K562 (cell line): ENCODE results near the gene PDCD11. TPM values are rescaled to one million over a fixed set of nuclear protein-coding genes. Genes with fewer than 3 reads are reported as not detected.

Source experiments
- ARID4B ChIP-seq: sonication (generic); formaldehyde crosslinking; IDR thresholded peaks from 2 replicates; pipeline ENCODE4 v1.8.0; 2022; ENCODE audit warnings: mild to moderate bottlenecking, missing genetic modification reagents
- DNMT1 ChIP-seq: fragments of 450-650 bp; IDR thresholded peaks from 2 replicates; pipeline ENCODE4 v1.6.1; 2016; ENCODE audit warnings: antibody characterized with exemption, mild to moderate bottlenecking
- ELK1 ChIP-seq: sonication (generic); formaldehyde crosslinking; IDR thresholded peaks from 2 replicates; pipeline ENCODE4 v1.8.1; 2022; ENCODE audit warnings: missing genetic modification reagents
- GABPB1 ChIP-seq: sonication (generic); formaldehyde crosslinking; IDR thresholded peaks from 2 replicates; pipeline ENCODE4 v1.8.0; 2022; ENCODE audit warnings: mild to moderate bottlenecking, missing genetic modification reagents
- GMEB1 ChIP-seq: fragments of 250-450 bp; sonication (Bioruptor Pico); IDR thresholded peaks from 2 replicates; pipeline ENCODE4 v1.4.0; 2020; ENCODE audit warnings: mild to moderate bottlenecking
- KDM1A ChIP-seq, 2 experiments: fragments of 450-650 bp; IDR thresholded peaks; 2 replicates each; pipeline ENCODE4 v1.6.1; 2016; ENCODE audit warnings: mild to moderate bottlenecking in 2 of 2
- KLF10 ChIP-seq: fragments of 250-450 bp; sonication (Bioruptor Pico); IDR thresholded peaks from 2 replicates; pipeline ENCODE4 v1.6.1; 2021; ENCODE audit warnings: matching md5 sums
- LCOR ChIP-seq: sonication (generic); formaldehyde crosslinking; IDR thresholded peaks from 2 replicates; pipeline ENCODE4 v1.8.0; 2022; ENCODE audit warnings: mild to moderate bottlenecking, missing genetic modification reagents
- PHB2 ChIP-seq: fragments of 450-650 bp; IDR thresholded peaks from 2 replicates; pipeline ENCODE4 v1.6.1; 2017; ENCODE audit warnings: low read depth
- PKNOX1 ChIP-seq: fragments of 450-650 bp; IDR thresholded peaks from 2 replicates; pipeline ENCODE4 v1.6.1; 2016
- PRDM10 ChIP-seq: fragments of 450-650 bp; IDR thresholded peaks from 2 replicates; pipeline ENCODE4 v1.6.1; 2018; ENCODE audit not compliant: partially characterized antibody
- RBM15 ChIP-seq: fragments of 200-400 bp; formaldehyde crosslinking; IDR thresholded peaks from 2 replicates; pipeline ENCODE4 v1.6.1; 2018; ENCODE audit warnings: mild to moderate bottlenecking, low read length, moderate library complexity; ENCODE audit not compliant: insufficient read depth
- SRSF7 ChIP-seq: fragments of 200-400 bp; formaldehyde crosslinking; optimal IDR thresholded peaks from 2 replicates; pipeline ENCODE3; 2017; ENCODE audit warnings: mild to moderate bottlenecking, low read depth, low read length
- ZEB2 ChIP-seq: fragments of 450-650 bp; IDR thresholded peaks from 2 replicates; pipeline ENCODE4 v1.6.1; 2016
- ZFP1 ChIP-seq: fragments of 450-650 bp; formaldehyde crosslinking; IDR thresholded peaks from 2 replicates; pipeline ENCODE4 v1.4.0; 2020; ENCODE audit warnings: mild to moderate bottlenecking, mixed read lengths
- ZFX ChIP-seq: sonication (generic); formaldehyde crosslinking; IDR thresholded peaks from 2 replicates; pipeline ENCODE4 v1.8.0; 2022; ENCODE audit warnings: mild to moderate bottlenecking, missing genetic modification reagents, moderate library complexity
- polyA plus RNA-seq, 8 experiments: library from polyadenylated mRNA; depleted of rRNA in 4 of 8; stranded (reverse) in 5 of 8; unstranded in 3 of 8; fragments of >200 nt; fragmentation: Nextera tagmentation in 2 of 8; fragmentation: Illumina TruSeq in 1 of 8; extraction: Ambion mirVana in 2 of 8; extraction: Trizol in 1 of 8; gene quantifications; 2 replicates each; pipeline versions ENCODE4 v1.2.1 to v1.2.3, GENCODE V29; 2011 to 2014; ENCODE audit warnings: inconsistent platforms in 1 of 8, missing spikeins in 1 of 8
- total RNA-seq, 7 experiments: library from RNA; depleted of rRNA in 6 of 7; stranded (reverse); fragments of >200 nt in 6 of 7; fragmentation: Illumina TruSeq in 2 of 7; extraction: Trizol in 2 of 7; gene quantifications; 2 replicates each; pipeline versions ENCODE4 v1.2.1 to v1.2.3, GENCODE V29; 2011 to 2021; ENCODE audit warnings: low replicate concordance in 1 of 7

PDCD11 gene
- total and polyA plus RNA-seq, 9 of the 15 experiments (the other 6 are each of a cell fraction or from before 2014, with no cell fraction given) = 14.8 to 73.8 (median 50.0) TPM

GRCh38 chr10:103396067-103396788 is at the start of gene PDCD11, which contains the start of gene ATP5MK (continued):
- TF ChIP-seq GABPB1 (CRISPR knock-in tag) = peak; percentile 94
- TF ChIP-seq SRSF7 = no peak
- TF ChIP-seq ZEB2 = no peak
- peak; percentile 68 for TF ChIP-seq ARID4B (CRISPR knock-in tag)
- no peak for TF ChIP-seq PHB2
- TF ChIP-seq ZFX (CRISPR knock-in tag) = peak; percentile 53
- TF ChIP-seq RBM15 = no peak
- peak; percentile 75 for TF ChIP-seq PKNOX1
- TF ChIP-seq ZFP1 (CRISPR knock-in tag) = no peak
- TF ChIP-seq KLF10 (CRISPR knock-in tag) = no peak
- no peak for TF ChIP-seq ELK1 (CRISPR knock-in tag)
- no peak for TF ChIP-seq KDM1A (IDR thresholded peaks at IDR 0.05)
- no peak for TF ChIP-seq GMEB1 (CRISPR knock-in tag)
- 0 out of 2 replicates have a peak, but pooled peaks have one; percentile 61 for TF ChIP-seq LCOR (CRISPR knock-in tag)
- no peak for TF ChIP-seq PRDM10
- TF ChIP-seq DNMT1 = no peak
